Gastrocnemius medialis (tissue), 4 donors: Measurements from ENCODE around the gene SHISAL2A.

Experiments
- CTCF ChIP-seq, 5 experiments: fragments of 450-650 bp in 3 of 5; fragments of 200-600 bp in 2 of 5; sonication (generic) in 2 of 5; IDR thresholded peaks in 4 of 5; conservative IDR thresholded peaks in 1 of 5; 1 replicate in 4 of 5; 2 replicates in 1 of 5; pipeline ENCODE4 v1.5.1; 2016 to 2019; ENCODE audit warnings: antibody characterized with exemption in 5 of 5, mild to moderate bottlenecking in 3 of 5, moderate library complexity in 3 of 5
- POLR2A ChIP-seq, 2 donors: fragments of 450-650 bp; IDR thresholded peaks; one replicate each; pipeline ENCODE4 v1.6.1; 2017; ENCODE audit warnings: antibody characterized with exemption in 2 of 2, mild to moderate bottlenecking in 2 of 2, moderate library complexity in 2 of 2

- TF ChIP-seq CTCF (IDR thresholded peaks at IDR 0.05 in 4 of 5, conservative IDR thresholded peaks at IDR 0.05 in 1 of 5) (no peak), POLR2A (IDR thresholded peaks at IDR 0.05) (no peak)
Measured at GRCh38 chr1:52679498-52679897, 46.5 kb downstream of the SHISAL2A start.
